Type B pancreatic cell (in vitro differentiated cells): ENCODE measurements around the gene ERFL. TPM values are rescaled to one million over a fixed set of nuclear protein-coding genes. Genes with fewer than 3 reads are reported as not detected.
A peak's percentile ranks its signal among the peaks of the same experiment; 100 is the strongest.

Experiments
- DNase-seq: peaks from one replicate; pipeline ENCODE4 v3.0.0; 2021; ENCODE audit warnings: mixed read lengths; ENCODE audit not compliant: unreplicated experiment; ENCODE audit errors: extremely low spot score
- H3K27ac Mint-ChIP-seq: 2 replicates; pipeline ENCODE4 v1.8.0; 2021; ENCODE audit warnings: mild to moderate bottlenecking, mixed read lengths
- H3K27me3 Mint-ChIP-seq: 2 replicates; pipeline ENCODE4 v1.8.0; 2021; ENCODE audit warnings: mixed read lengths
- H3K36me3 Mint-ChIP-seq: 2 replicates; pipeline ENCODE4 v1.8.0; 2021; ENCODE audit warnings: mixed read lengths
- H3K4me1 Mint-ChIP-seq: one replicate; pipeline ENCODE4 v1.8.0; 2021; ENCODE audit warnings: mixed read lengths; ENCODE audit not compliant: unreplicated experiment
- H3K4me3 Mint-ChIP-seq: 2 replicates; pipeline ENCODE4 v1.8.0; 2021; ENCODE audit warnings: mild to moderate bottlenecking, mixed read lengths
- H3K9me3 Mint-ChIP-seq: 2 replicates; pipeline ENCODE4 v1.8.0; 2021; ENCODE audit warnings: mixed read lengths
- total RNA-seq: library from RNA; stranded (reverse); gene quantifications from 2 replicates; pipeline ENCODE4 v1.2.1, GENCODE V29; 2021; ENCODE audit warnings: low replicate concordance
- TF ChIP-seq, protein P1 (sequence below): fragments of 200-600 bp; sonication (generic); conservative IDR thresholded peaks from 2 replicates; pipeline ENCODE4 v1.5.0; 2021; ENCODE audit warnings: antibody characterized with exemption, mild to moderate bottlenecking

The ERFL gene
- total RNA-seq, 1 donor from 2014 or later, result 0.24 TPM

DNA sequence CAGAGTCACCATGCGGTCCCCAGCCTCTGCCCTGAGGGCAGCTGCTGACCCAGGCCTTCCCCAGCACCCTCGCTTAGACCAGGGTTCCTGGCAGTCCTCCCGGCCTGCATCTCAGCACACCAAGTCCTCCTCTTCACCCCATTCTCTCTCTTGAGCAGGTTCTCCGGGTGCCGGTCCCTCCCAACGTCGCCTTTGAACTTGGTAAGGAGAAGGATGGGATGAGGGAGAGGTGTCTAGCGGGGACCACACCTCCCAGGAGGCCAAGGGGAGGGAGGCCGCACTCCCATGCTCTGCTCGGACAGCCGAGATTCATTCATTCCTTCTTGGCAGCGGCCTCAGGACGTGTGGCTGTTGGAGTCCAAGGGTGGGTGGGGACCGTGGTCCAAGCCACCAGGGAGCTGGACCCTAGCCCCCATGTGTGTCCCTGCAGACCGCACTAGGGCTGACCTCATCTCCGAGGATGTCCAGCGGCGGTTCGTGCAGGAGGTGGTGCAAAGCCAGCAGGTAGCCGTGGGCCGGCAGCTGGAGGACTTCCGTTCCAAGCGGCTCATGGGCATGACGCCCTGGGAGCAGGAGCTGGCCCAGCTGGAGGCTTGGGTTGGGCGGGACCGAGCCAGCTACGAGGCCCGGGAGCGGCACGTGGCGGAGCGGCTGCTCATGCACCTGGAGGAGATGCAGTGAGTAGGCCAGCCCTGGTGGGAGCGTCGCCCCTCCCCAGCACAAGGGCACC is 35.9 kb downstream of the ERFL start:
- DNase-seq, result no peak
- TF ChIP-seq, protein P1, sequence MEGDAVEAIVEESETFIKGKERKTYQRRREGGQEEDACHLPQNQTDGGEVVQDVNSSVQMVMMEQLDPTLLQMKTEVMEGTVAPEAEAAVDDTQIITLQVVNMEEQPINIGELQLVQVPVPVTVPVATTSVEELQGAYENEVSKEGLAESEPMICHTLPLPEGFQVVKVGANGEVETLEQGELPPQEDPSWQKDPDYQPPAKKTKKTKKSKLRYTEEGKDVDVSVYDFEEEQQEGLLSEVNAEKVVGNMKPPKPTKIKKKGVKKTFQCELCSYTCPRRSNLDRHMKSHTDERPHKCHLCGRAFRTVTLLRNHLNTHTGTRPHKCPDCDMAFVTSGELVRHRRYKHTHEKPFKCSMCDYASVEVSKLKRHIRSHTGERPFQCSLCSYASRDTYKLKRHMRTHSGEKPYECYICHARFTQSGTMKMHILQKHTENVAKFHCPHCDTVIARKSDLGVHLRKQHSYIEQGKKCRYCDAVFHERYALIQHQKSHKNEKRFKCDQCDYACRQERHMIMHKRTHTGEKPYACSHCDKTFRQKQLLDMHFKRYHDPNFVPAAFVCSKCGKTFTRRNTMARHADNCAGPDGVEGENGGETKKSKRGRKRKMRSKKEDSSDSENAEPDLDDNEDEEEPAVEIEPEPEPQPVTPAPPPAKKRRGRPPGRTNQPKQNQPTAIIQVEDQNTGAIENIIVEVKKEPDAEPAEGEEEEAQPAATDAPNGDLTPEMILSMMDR, result no peak

DNA sequence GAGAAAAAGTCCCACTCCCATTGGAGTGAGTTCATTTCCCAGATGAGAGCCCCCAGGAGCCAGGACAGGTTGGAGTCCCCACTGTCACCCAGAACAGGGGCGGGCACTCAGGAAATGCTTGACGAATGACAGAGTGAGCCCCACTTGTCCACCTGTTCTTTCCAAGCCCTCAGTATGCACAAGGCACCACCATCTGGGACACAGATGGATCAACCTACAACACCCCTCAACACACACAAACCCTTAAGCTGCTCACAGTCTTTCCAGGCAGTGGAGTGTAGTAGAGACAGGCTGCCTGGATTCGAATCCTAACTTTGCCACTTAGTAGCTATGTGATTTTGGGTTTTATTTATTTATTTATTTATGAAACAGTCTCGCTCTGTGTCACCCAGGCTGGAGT is 37.3 kb downstream of the ERFL start:
- peaks cover 10% of the 10 kb centered on the region for H3K4me1 Mint-ChIP-seq
- TF ChIP-seq, protein P1, result no peak
- no peaks in the 10 kb centered on the region for H3K27me3 Mint-ChIP-seq
- peaks cover 3% of the 10 kb centered on the region for H3K36me3 Mint-ChIP-seq
- no peak overlapping the region for H3K27ac Mint-ChIP-seq
- no peak for DNase-seq
- H3K4me3 Mint-ChIP-seq, result no peak overlapping the region
- H3K9me3 Mint-ChIP-seq, result no peaks in the 10 kb centered on the region

More for the DNA sequence above, 35.9 kb downstream of the ERFL start:
- Mint-ChIP-seq H3K9me3 (no peaks in the 10 kb centered on the region), H3K36me3 (peaks cover 3% of the 10 kb centered on the region), H3K4me3 (no peak overlapping the region), H3K4me1 (no peaks in the 10 kb centered on the region), H3K27me3 (no peaks in the 10 kb centered on the region), H3K27ac (no peak overlapping the region)

DNA sequence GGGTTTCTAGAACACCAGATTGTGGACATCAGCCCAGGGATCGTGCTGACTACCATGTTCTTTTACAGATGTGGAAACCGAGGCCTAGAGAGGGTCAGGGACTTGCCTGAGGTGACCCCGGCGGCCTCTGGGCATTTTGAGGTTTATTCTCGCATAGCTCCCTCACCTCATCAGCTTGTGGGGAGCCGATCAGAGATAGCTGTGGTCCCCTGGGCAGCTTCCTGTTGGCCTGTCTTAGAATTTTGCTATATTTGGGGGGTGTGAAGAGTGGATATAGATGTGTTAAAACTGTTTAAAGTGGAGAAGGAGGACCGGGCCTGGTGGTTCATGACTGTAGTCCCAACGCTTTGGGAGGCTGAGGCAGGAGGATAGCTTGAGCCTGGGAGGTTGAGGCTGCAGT is 38.4 kb downstream of the ERFL start:
- TF ChIP-seq, protein P1, result no peak
- H3K4me1 Mint-ChIP-seq, result peaks cover 14% of the 10 kb centered on the region
- H3K4me3 Mint-ChIP-seq, result no peak overlapping the region
- no peak overlapping the region for H3K27ac Mint-ChIP-seq
- no peak for DNase-seq
- peaks cover 3% of the 10 kb centered on the region for H3K36me3 Mint-ChIP-seq
- no peaks in the 10 kb centered on the region for H3K27me3 Mint-ChIP-seq
- no peaks in the 10 kb centered on the region for H3K9me3 Mint-ChIP-seq

DNA sequence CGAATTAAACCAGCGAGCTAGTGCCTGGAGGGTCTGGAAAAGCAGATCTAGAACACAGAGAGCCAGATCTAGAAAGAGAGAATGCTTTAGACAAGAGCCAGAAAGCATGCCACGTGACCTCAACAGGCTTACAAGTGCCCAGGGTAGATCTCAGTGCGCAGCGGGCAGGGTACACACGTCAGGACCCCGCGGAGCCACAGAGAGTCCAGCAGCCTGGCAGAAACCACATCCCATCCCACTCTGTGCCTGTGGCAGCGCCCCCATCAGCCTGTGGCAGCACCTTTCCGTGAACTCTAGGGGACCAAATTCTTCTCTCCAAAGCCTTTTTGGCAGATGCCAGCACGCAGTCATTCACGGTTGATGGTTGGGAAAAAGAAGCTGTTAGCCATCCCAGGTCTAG is 39.3 kb downstream of the ERFL start:
- peaks cover 3% of the 10 kb centered on the region for H3K36me3 Mint-ChIP-seq
- no peak overlapping the region for H3K4me3 Mint-ChIP-seq
- peaks cover 1% of the 10 kb centered on the region for H3K27me3 Mint-ChIP-seq
- no peaks in the 10 kb centered on the region for H3K9me3 Mint-ChIP-seq
- TF ChIP-seq, protein P1, result no peak
- DNase-seq, result no peak
- H3K4me1 Mint-ChIP-seq, result peaks cover 15% of the 10 kb centered on the region
- H3K27ac Mint-ChIP-seq, result no peak overlapping the region

DNA sequence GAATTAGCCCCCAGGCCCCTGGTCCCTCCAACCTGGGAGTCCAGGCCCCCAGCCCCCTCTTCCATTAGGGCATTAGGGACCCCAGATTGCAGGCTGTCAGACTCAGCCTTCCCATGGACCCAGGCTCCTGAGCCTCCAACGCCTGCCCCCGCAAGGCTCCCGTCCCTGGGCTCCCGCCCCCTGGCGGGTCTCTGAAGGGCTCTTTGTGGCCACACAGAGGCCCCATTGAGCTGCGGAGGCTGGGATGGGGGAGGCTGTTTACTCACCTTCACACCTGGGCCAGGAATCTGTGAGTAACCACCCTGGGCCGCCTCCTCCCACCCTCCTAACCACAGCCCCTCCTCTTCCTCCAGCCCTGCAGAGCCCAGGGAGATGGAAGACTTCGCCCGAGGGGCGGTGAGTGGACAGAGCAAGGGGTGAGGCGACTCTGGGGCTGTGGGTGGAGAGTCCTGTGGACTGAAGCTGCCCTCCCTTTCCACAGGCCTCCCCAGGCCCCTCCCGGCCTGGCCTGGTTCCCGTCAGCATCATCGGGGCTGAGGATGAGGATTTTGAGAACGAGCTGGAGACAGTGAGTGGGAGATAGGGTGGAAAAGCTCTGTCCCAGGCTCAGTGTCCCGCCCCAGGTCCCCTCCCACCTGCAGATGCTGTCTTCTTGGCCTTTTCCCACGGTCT is 40.4 kb downstream of the ERFL start:
- Mint-ChIP-seq H3K9me3 (no peaks in the 10 kb centered on the region), H3K36me3 (peaks cover 3% of the 10 kb centered on the region), H3K4me3 (no peak overlapping the region), H3K27ac (peak overlapping the region; percentile 32), H3K27me3 (peaks cover 6% of the 10 kb centered on the region), H3K4me1 (peaks cover 15% of the 10 kb centered on the region)
- TF ChIP-seq, protein P1, result no peak
- DNase-seq, result no peak
